Measurements from ENCODE around the gene CAMK1D.

CAMK1D gene

GRCh38 chr10:12842310-12842709 is 493.0 kb downstream of the CAMK1D start:
- no peak for TF ChIP-seq GATA3 (IDR thresholded peaks at IDR 0.05; ENCODE audit: low read depth, low read length)
- no peak for TF ChIP-seq GATA2 (IDR thresholded peaks at IDR 0.05; ENCODE audit: low read depth, low read length)

- TF ChIP-seq GATA2 (IDR thresholded peaks at IDR 0.05; ENCODE audit: low read depth, low read length) = no peak
- no peak for TF ChIP-seq GATA3 (IDR thresholded peaks at IDR 0.05; ENCODE audit: low read depth, low read length)
Observed at GRCh38 chr10:12843296-12843945, 494.1 kb downstream of the CAMK1D start.

- TF ChIP-seq GATA3 (IDR thresholded peaks at IDR 0.05; ENCODE audit: low read depth, low read length) (no peak), GATA2 (IDR thresholded peaks at IDR 0.05; ENCODE audit: low read depth, low read length) (no peak)
Observed at GRCh38 chr10:12844811-12845483, 495.6 kb downstream of the CAMK1D start.

- TF ChIP-seq GATA2 (IDR thresholded peaks at IDR 0.05; ENCODE audit: low read depth, low read length) (no peak), GATA3 (IDR thresholded peaks at IDR 0.05; ENCODE audit: low read depth, low read length) (no peak)
Observed at GRCh38 chr10:12846718-12847117, 497.4 kb downstream of the CAMK1D start.

GRCh38 chr10:12847361-12847975 is 498.1 kb downstream of the CAMK1D start:
- TF ChIP-seq GATA2 (IDR thresholded peaks at IDR 0.05; ENCODE audit: low read depth, low read length) (no peak), GATA3 (IDR thresholded peaks at IDR 0.05; ENCODE audit: low read depth, low read length) (no peak)

- TF ChIP-seq GATA2 (IDR thresholded peaks at IDR 0.05; ENCODE audit: low read depth, low read length) (no peak), GATA3 (IDR thresholded peaks at IDR 0.05; ENCODE audit: low read depth, low read length) (no peak)
Observed at GRCh38 chr10:12848439-12849173, 499.3 kb downstream of the CAMK1D start.

GRCh38 chr10:12849319-12850181 is 500.2 kb downstream of the CAMK1D start:
- TF ChIP-seq GATA2 (IDR thresholded peaks at IDR 0.05; ENCODE audit: low read depth, low read length) = peak; percentile 83
- no peak; the same call in 1 of the 2 replicates for TF ChIP-seq GATA3 (IDR thresholded peaks at IDR 0.05; ENCODE audit: low read depth, low read length)

- TF ChIP-seq GATA2 (IDR thresholded peaks at IDR 0.05; ENCODE audit: low read depth, low read length) = no peak
- TF ChIP-seq GATA3 (IDR thresholded peaks at IDR 0.05; ENCODE audit: low read depth, low read length) = no peak
Observed at GRCh38 chr10:12852687-12853086, 503.3 kb downstream of the CAMK1D start.

- TF ChIP-seq GATA3 (IDR thresholded peaks at IDR 0.05; ENCODE audit: low read depth, low read length) (no peak), GATA2 (IDR thresholded peaks at IDR 0.05; ENCODE audit: low read depth, low read length) (no peak)
Observed at GRCh38 chr10:12854988-12855387, 505.6 kb downstream of the CAMK1D start.

- TF ChIP-seq GATA3 (IDR thresholded peaks at IDR 0.05; ENCODE audit: low read depth, low read length) (no peak), GATA2 (IDR thresholded peaks at IDR 0.05; ENCODE audit: low read depth, low read length) (no peak)
Observed at GRCh38 chr10:12862459-12862858, 513.1 kb downstream of the CAMK1D start.

GRCh38 chr10:12868229-12868628 is 518.9 kb downstream of the CAMK1D start:
- TF ChIP-seq GATA3 (IDR thresholded peaks at IDR 0.05; ENCODE audit: low read depth, low read length) (no peak), GATA2 (IDR thresholded peaks at IDR 0.05; ENCODE audit: low read depth, low read length) (no peak)

- no peak for TF ChIP-seq GATA2 (IDR thresholded peaks at IDR 0.05; ENCODE audit: low read depth, low read length)
- TF ChIP-seq GATA3 (IDR thresholded peaks at IDR 0.05; ENCODE audit: low read depth, low read length) = no peak
Observed at GRCh38 chr10:12869427-12869826, 520.1 kb downstream of the CAMK1D start.

GRCh38 chr10:12872577-12872976 is 523.2 kb downstream of the CAMK1D start:
- TF ChIP-seq GATA3 (IDR thresholded peaks at IDR 0.05; ENCODE audit: low read depth, low read length) (no peak), GATA2 (IDR thresholded peaks at IDR 0.05; ENCODE audit: low read depth, low read length) (no peak)
